D341Med (cell line): ENCODE data around the gene S100A6.
A peak's percentile ranks its signal among the peaks of the same experiment; 100 is the strongest.

Experiments used
- DNase-seq: peaks from one replicate; pipeline ENCODE4 v3.0.0; 2012; ENCODE audit warnings: low spot score

Gene S100A6

DNA sequence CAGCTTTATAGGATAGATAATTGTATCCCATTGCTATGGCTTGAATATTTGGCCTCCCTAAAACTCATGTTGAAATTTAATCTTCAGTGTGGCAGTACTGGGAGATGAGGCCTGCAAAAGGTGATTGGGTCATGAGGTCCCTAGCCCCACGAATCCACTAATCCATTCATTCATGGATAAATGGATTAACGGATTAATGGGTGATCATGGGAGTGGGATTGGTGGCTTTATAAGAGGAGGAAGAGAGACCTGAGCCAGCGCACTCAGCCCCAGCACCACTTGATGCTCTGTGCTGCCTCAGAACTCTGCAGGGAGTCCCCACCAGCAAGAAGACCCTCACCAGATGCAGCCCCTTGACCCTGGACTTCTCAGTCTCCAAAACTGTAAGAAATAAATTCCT is 32.0 kb downstream of the S100A6 start:
- DNase-seq, result no peak

DNA sequence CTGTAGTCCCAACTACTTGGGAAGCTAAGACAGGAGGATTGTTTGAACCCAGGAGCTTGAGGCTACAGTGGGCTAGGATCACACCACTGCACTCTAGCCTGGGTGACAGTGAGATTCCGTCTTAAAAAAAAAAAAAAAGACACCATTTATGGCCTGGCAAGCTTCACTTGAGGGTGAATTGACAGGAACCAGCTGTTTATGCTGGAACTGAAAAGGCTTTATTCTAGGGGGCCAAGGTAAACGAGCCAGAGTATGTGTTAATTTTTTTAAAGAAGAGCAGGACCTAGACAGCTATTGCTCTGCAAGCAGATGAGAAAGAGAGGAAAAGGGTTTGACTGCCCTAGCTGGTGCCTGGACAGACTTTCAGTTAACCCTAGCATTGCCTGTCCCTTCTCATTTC is 37.0 kb downstream of the S100A6 start:
- DNase-seq, result no peak

DNA sequence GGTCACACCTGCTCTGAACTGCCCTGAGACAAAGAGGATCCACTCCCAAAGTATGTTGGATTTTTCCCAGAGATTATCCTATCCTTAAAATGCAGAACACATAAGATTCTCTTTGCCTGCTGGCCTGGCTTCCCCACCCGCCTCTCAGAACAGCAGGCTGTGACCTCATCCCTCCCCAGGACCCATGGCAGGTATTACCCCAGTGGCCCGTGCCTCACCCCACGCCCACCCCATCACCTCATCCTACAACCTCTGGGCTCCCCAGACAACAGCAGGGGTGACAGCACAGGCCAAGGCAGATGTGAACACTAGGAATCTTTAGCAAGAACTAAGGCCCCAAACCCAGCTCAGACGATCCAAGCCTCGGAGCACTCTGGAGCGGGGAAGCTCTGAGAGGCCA is 40.3 kb downstream of the S100A6 start:
- no peak for DNase-seq

GRCh38 chr1:153494976-153495535 is 40.7 kb downstream of the S100A6 start:
- peak; percentile 82 for DNase-seq

- DNase-seq, result no peak
Observed at GRCh38 chr1:153493343-153493960, 42.3 kb downstream of the S100A6 start.

GRCh38 chr1:153490272-153491051 is 45.3 kb downstream of the S100A6 start:
- no peak for DNase-seq

GRCh38 chr1:153488731-153489130 is 47.1 kb downstream of the S100A6 start:
- DNase-seq, result no peak

DNA sequence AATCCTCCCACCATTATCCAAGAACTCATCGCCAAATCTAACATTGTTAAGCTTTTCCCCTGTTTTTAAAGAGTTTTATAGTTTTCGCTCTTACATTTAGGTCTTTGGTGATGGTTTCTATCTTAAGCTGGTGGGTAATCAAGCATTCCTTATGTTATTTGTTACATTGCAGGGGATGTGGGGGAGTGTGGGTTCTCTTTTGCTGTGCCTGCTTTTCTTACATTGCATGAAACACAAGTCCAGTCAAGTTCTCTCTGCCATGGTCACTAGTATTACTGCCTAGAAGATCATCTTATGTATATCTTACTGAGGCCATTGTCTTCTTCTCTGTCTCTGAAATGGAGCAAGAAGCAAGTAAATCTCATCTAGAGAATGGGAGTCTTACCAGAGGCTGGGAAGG is 48.1 kb downstream of the S100A6 start:
- DNase-seq, result no peak

DNA sequence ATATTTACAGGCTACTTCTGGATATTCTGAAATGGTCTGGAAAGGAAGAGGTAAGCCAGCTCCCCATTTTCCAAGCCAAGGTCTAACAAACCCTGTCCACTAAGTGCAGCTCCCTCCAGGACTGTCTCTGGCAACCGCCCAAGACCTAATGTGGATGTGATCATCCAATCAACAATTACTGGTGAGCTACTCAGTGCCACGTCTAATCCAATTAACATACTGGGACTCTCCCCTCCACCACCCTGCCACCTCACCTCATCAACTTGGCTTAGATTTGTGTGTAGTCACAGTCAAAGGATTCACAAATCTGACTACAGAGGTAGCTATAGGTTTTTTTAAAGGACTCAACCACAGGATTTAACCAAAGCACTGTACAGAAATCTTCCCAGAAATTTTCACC is 49.9 kb downstream of the S100A6 start:
- DNase-seq, result no peak
